Measurements from ENCODE around the gene CTNNA3. TPM values are rescaled to one million over a fixed set of nuclear protein-coding genes. Genes with fewer than 3 reads are reported as not detected.

The CTNNA3 gene
- total RNA-seq, 4 donors from 2014 or later = 1.2 to 7.1 (median 1.3) TPM

GRCh38 chr10:67487906-67488619 is 207.9 kb downstream of the CTNNA3 start:
- TF ChIP-seq CTCF (IDR thresholded peaks at IDR 0.05) = no peak
- DNase-seq (ENCODE audit: low spot score) (no peak), ATAC-seq (ENCODE audit: low FRiP score) (peak; percentile 73)

GRCh38 chr10:67487199-67487598 is 208.8 kb downstream of the CTNNA3 start:
- TF ChIP-seq CTCF (IDR thresholded peaks at IDR 0.05) = no peak
- peak; percentile 63 for ATAC-seq (ENCODE audit: low FRiP score)
- DNase-seq (ENCODE audit: low spot score) = no peak

GRCh38 chr10:67477868-67478267 is 218.1 kb downstream of the CTNNA3 start:
- TF ChIP-seq CTCF (IDR thresholded peaks at IDR 0.05) = no peak
- no peak for DNase-seq (ENCODE audit: low spot score)
- no peak for ATAC-seq (ENCODE audit: low FRiP score)

- no peak for TF ChIP-seq CTCF (IDR thresholded peaks at IDR 0.05)
- DNase-seq (ENCODE audit: low spot score) (no peak), ATAC-seq (ENCODE audit: low FRiP score) (no peak)
Measured at GRCh38 chr10:67476201-67476600, 219.8 kb downstream of the CTNNA3 start.

- TF ChIP-seq CTCF (IDR thresholded peaks at IDR 0.05) = no peak
Measured at GRCh38 chr10:67473850-67474633, 222.0 kb downstream of the CTNNA3 start.

GRCh38 chr10:67471022-67471421 is 225.0 kb downstream of the CTNNA3 start:
- TF ChIP-seq CTCF (IDR thresholded peaks at IDR 0.05) = no peak
- ATAC-seq (ENCODE audit: low FRiP score) = no peak
- DNase-seq (ENCODE audit: low spot score) = no peak

More at GRCh38 chr10:67473850-67474633, 222.0 kb downstream of the CTNNA3 start:
- ATAC-seq (ENCODE audit: low FRiP score) = no peak
- DNase-seq (ENCODE audit: low spot score) = no peak

Data from omental fat pad (tissue), 4 donors.